Vagina (tissue), 2 donors: Measurements from ENCODE around the gene PDLIM4. TPM values are rescaled to one million over a fixed set of nuclear protein-coding genes. Genes with fewer than 3 reads are reported as not detected.

ENCODE experiments used
- DNase-seq, 2 donors: peaks; one replicate each; pipeline ENCODE4 v3.0.0-alpha.2; 2017; ENCODE audit errors: extremely low spot score in 2 of 2
- H3K27ac ChIP-seq: fragments of 200-600 bp; sonication (generic); one replicate; pipeline ENCODE4 v1.5.1; 2019
- H3K27me3 ChIP-seq: fragments of 200-600 bp; sonication (generic); one replicate; pipeline ENCODE4 v1.5.1; 2019
- H3K36me3 ChIP-seq, 2 donors: fragments of 200-600 bp; sonication (generic); one replicate each; pipeline ENCODE4 v1.5.1; 2017 to 2019
- H3K4me1 ChIP-seq: fragments of 200-600 bp; sonication (generic); one replicate; pipeline ENCODE4 v1.5.1; 2019
- H3K4me3 ChIP-seq, 2 donors: fragments of 200-600 bp; sonication (generic); 1 replicate in 1 of 2; 2 replicates in 1 of 2; pipeline ENCODE4 v1.5.1; 2016 to 2019
- H3K9me3 ChIP-seq: fragments of 200-600 bp; sonication (generic); one replicate; pipeline ENCODE4 v1.5.1; 2019
- POLR2A ChIP-seq, 2 donors: fragments of 450-650 bp; IDR thresholded peaks; one replicate each; pipeline ENCODE4 v1.6.1; 2017; ENCODE audit warnings: antibody characterized with exemption in 2 of 2, mild to moderate bottlenecking in 2 of 2, moderate library complexity in 2 of 2
- POLR2AphosphoS5 ChIP-seq, 2 donors: sonication (generic); formaldehyde crosslinking; IDR thresholded peaks; one replicate each; pipeline ENCODE4 v1.9.0; 2017; ENCODE audit warnings: antibody characterized with exemption in 2 of 2, mild to moderate bottlenecking in 2 of 2, low read depth in 1 of 2; ENCODE audit not compliant: insufficient read depth in 1 of 2
- intact Hi-C: fragments of 100-400 bp; cut with DNase I; formaldehyde crosslinking; loops from one replicate; pipeline ENCODE4 v1.15.1; 2023
- total RNA-seq: library from RNA; depleted of rRNA; stranded (reverse); fragments of >200 nt; gene quantifications from one replicate; pipeline ENCODE4 v1.2.3, GENCODE V29; 2016
- TF ChIP-seq, protein P1 (sequence below), 3 experiments: fragments of 450-650 bp in 2 of 3; fragments of 200-600 bp in 1 of 3; sonication (generic) in 1 of 3; IDR thresholded peaks; one replicate each; pipeline ENCODE4 v1.5.1; 2017 to 2019; ENCODE audit warnings: antibody characterized with exemption in 3 of 3, mild to moderate bottlenecking in 2 of 3, moderate library complexity in 2 of 3

PDLIM4 gene
- total RNA-seq, 1 donor from 2014 or later, result 76.4 TPM

DNA sequence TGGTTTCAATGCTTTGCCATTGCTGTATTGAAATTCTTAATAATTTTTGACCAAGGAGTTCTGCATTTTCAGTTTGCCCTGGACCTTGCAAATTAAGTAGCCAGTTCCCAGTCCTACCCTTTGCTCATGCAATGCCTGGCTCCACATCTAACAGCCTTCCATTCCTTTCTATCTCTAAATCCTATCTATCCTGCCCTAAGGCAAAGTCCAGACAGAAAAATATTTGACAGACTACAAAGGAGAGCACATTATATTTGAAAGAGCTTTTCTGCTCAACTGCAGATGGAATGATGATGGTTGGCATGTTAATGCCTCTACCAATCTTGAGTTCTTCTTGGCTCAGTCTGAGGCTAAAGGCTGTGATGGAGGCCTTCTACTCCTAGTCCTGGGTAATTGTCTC, 52.2 kb downstream of the PDLIM4 start:
- TF ChIP-seq, protein P1, sequence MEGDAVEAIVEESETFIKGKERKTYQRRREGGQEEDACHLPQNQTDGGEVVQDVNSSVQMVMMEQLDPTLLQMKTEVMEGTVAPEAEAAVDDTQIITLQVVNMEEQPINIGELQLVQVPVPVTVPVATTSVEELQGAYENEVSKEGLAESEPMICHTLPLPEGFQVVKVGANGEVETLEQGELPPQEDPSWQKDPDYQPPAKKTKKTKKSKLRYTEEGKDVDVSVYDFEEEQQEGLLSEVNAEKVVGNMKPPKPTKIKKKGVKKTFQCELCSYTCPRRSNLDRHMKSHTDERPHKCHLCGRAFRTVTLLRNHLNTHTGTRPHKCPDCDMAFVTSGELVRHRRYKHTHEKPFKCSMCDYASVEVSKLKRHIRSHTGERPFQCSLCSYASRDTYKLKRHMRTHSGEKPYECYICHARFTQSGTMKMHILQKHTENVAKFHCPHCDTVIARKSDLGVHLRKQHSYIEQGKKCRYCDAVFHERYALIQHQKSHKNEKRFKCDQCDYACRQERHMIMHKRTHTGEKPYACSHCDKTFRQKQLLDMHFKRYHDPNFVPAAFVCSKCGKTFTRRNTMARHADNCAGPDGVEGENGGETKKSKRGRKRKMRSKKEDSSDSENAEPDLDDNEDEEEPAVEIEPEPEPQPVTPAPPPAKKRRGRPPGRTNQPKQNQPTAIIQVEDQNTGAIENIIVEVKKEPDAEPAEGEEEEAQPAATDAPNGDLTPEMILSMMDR (IDR thresholded peaks at IDR 0.05), result no peak
- TF ChIP-seq POLR2A (IDR thresholded peaks at IDR 0.05) (no peak), POLR2AphosphoS5 (IDR thresholded peaks at IDR 0.05; ENCODE audit: insufficient read depth in 1 of 2, low read depth in 1 of 2) (no peak)
- no peaks in the 10 kb centered on the region for H3K9me3 ChIP-seq
- H3K4me1 ChIP-seq, result no peaks in the 10 kb centered on the region
- no peaks in the 10 kb centered on the region for H3K27me3 ChIP-seq
- intact Hi-C loops, result no loop called here
- H3K4me3 ChIP-seq, result no peak overlapping the region
- no peaks in the 10 kb centered on the region for H3K36me3 ChIP-seq
- H3K27ac ChIP-seq, result no peak overlapping the region
- DNase-seq, result no peak

DNA sequence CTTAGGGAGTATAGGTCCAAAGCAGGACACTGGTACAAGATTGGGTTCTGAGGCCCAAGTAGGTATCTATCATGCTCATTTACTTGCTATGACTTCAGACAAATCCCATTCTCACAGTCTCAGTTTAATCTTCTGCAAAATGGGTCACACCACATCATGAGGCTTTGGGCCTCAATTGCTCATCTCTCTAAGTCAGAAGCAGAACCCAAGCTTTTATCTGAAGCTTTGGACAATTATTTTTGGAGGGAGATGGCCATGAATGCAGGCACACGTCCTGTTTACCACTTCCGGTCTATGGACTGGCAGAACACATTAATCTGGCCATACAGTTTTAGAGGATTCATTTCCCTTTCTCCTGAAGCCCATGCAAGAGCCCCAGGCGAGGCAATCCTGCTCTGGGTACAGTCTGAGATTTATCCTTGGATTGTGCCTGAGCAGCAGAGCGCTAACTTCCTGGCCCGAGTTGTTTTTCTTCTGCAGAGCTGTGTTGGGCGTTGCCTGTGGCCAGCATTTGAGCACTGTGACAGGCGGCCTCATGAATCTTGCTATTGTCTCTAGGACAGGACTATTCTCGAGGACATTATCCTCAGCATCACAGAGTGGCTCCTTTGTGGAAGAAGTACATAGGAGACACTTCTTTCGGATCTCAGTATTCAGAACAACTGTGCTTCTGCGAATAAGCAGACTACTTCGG, 52.8 kb downstream of the PDLIM4 start:
- Histone ChIP-seq H3K4me1 (no peaks in the 10 kb centered on the region), H3K27ac (no peak overlapping the region), H3K9me3 (no peaks in the 10 kb centered on the region), H3K4me3 (no peak overlapping the region), H3K36me3 (no peaks in the 10 kb centered on the region), H3K27me3 (no peaks in the 10 kb centered on the region)
- intact Hi-C loops, result no loop called here
- DNase-seq, result no peak
- TF ChIP-seq POLR2AphosphoS5 (IDR thresholded peaks at IDR 0.05; ENCODE audit: insufficient read depth in 1 of 2, low read depth in 1 of 2) (no peak), POLR2A (IDR thresholded peaks at IDR 0.05) (no peak)
- TF ChIP-seq, protein P1 (IDR thresholded peaks at IDR 0.05), result no peak

- no peak overlapping the region for H3K27ac ChIP-seq
- H3K4me1 ChIP-seq, result no peaks in the 10 kb centered on the region
- no peak overlapping the region for H3K4me3 ChIP-seq
- no peaks in the 10 kb centered on the region for H3K27me3 ChIP-seq
- DNase-seq, result no peak
- no peaks in the 10 kb centered on the region for H3K9me3 ChIP-seq
- no peak for TF ChIP-seq POLR2A (IDR thresholded peaks at IDR 0.05)
- TF ChIP-seq, protein P1 (IDR thresholded peaks at IDR 0.05), result no peak
- no peak for TF ChIP-seq POLR2AphosphoS5 (IDR thresholded peaks at IDR 0.05; ENCODE audit: insufficient read depth in 1 of 2, low read depth in 1 of 2)
- intact Hi-C loops, result no loop called here
- no peaks in the 10 kb centered on the region for H3K36me3 ChIP-seq
Measured at GRCh38 chr5:132313366-132313765, 55.9 kb downstream of the PDLIM4 start.

- no peak overlapping the region for H3K4me3 ChIP-seq
- no peak overlapping the region for H3K27ac ChIP-seq
- intact Hi-C loops, result no loop called here
- H3K4me1 ChIP-seq, result no peaks in the 10 kb centered on the region
- TF ChIP-seq, protein P1 (IDR thresholded peaks at IDR 0.05), result no peak
- no peak for TF ChIP-seq POLR2A (IDR thresholded peaks at IDR 0.05)
- TF ChIP-seq POLR2AphosphoS5 (IDR thresholded peaks at IDR 0.05; ENCODE audit: insufficient read depth in 1 of 2, low read depth in 1 of 2), result no peak
- no peaks in the 10 kb centered on the region for H3K27me3 ChIP-seq
- H3K9me3 ChIP-seq, result no peaks in the 10 kb centered on the region
- no peaks in the 10 kb centered on the region for H3K36me3 ChIP-seq
- DNase-seq, result no peak
Measured at GRCh38 chr5:132313961-132314432, 56.5 kb downstream of the PDLIM4 start.

GRCh38 chr5:132315529-132316067, 58.1 kb downstream of the PDLIM4 start:
- TF ChIP-seq, protein P1 (IDR thresholded peaks at IDR 0.05), result no peak
- TF ChIP-seq POLR2A (IDR thresholded peaks at IDR 0.05) (no peak), POLR2AphosphoS5 (IDR thresholded peaks at IDR 0.05; ENCODE audit: insufficient read depth in 1 of 2, low read depth in 1 of 2) (no peak)

More at GRCh38 chr5:132315529-132316067, 58.1 kb downstream of the PDLIM4 start:
- Histone ChIP-seq H3K36me3 (no peaks in the 10 kb centered on the region), H3K4me1 (no peaks in the 10 kb centered on the region), H3K27me3 (no peaks in the 10 kb centered on the region), H3K9me3 (no peaks in the 10 kb centered on the region), H3K27ac (no peak overlapping the region), H3K4me3 (no peak overlapping the region)
- peak in 1 of 2 donors; percentile 76 for DNase-seq
- intact Hi-C loops, result no loop called here
